ENCODE results near the gene THAP5. TPM values are rescaled to one million over a fixed set of nuclear protein-coding genes. Genes with fewer than 3 reads are reported as not detected.
A peak's percentile ranks its signal among the peaks of the same experiment; 100 is the strongest.

THAP5 gene
- polyA plus RNA-seq, 1 donor (not counting 4 experiments of a cell fraction or from before 2014, with no cell fraction given) = 9.2 TPM

- no peaks in the 10 kb centered on the region for H3K9me3 ChIP-seq (ENCODE audit: control insufficient read depth, low read depth, low read length)
- DNase-seq (ENCODE audit: low read depth, low spot score) = no peak
- no peak for FAIRE-seq
Observed at GRCh38 chr7:108529341-108529740, 40.2 kb downstream of the THAP5 start.

GRCh38 chr7:108528183-108528712 lies 41.3 kb downstream of the THAP5 start:
- Histone ChIP-seq H3K9ac (ENCODE audit: control insufficient read depth, extremely low read depth, insufficient read depth, low read length) (no peak overlapping the region), H3K36me3 (ENCODE audit: control insufficient read depth in 2 of 2, extremely low read depth in 1 of 2, insufficient read depth in 2 of 2, low read length in 2 of 2) (no peaks in the 10 kb centered on the region), H3K9me3 (ENCODE audit: control insufficient read depth, low read depth, low read length) (no peaks in the 10 kb centered on the region), H3K4me1 (ENCODE audit: control insufficient read depth, extremely low read depth, insufficient read depth, low read length) (peaks cover 16% of the 10 kb centered on the region), H3K27ac (ENCODE audit: control insufficient read depth, insufficient read depth, low read length) (peak overlapping the region; percentile 50), H4K20me1 (ENCODE audit: control insufficient read depth, extremely low read depth, insufficient read depth, low read length) (no peaks in the 10 kb centered on the region), H3K9me1 (ENCODE audit: control insufficient read depth, extremely low read depth, insufficient read depth, low read length) (no peaks in the 10 kb centered on the region), H2AFZ (ENCODE audit: control insufficient read depth, low read length) (peak overlapping the region; percentile 43), H3K4me2 (ENCODE audit: control insufficient read depth, extremely low read depth, insufficient read depth, low read depth, low read length) (peak overlapping the region; percentile 68), H3K79me2 (ENCODE audit: control insufficient read depth, insufficient read depth, low read length) (peaks cover 16% of the 10 kb centered on the region), H3K4me3 (ENCODE audit: control insufficient read depth in 2 of 3, extremely low read depth in 1 of 3, insufficient read depth in 2 of 3, low read depth in 1 of 3, low read length in 3 of 3) (peak overlapping the region in 1 of 3 experiments; percentile 10), H3K27me3 (ENCODE audit: control insufficient read depth, extremely low read depth, insufficient read depth, low read length) (no peaks in the 10 kb centered on the region)
- dilution Hi-C loops (cut with MboI; ENCODE audit: extremely low pct_ligation_motif_present, low sequenced_read_pairs) = no loop called here
- DNase-seq (ENCODE audit: low read depth, low spot score) = no peak
- TF ChIP-seq, protein P1, sequence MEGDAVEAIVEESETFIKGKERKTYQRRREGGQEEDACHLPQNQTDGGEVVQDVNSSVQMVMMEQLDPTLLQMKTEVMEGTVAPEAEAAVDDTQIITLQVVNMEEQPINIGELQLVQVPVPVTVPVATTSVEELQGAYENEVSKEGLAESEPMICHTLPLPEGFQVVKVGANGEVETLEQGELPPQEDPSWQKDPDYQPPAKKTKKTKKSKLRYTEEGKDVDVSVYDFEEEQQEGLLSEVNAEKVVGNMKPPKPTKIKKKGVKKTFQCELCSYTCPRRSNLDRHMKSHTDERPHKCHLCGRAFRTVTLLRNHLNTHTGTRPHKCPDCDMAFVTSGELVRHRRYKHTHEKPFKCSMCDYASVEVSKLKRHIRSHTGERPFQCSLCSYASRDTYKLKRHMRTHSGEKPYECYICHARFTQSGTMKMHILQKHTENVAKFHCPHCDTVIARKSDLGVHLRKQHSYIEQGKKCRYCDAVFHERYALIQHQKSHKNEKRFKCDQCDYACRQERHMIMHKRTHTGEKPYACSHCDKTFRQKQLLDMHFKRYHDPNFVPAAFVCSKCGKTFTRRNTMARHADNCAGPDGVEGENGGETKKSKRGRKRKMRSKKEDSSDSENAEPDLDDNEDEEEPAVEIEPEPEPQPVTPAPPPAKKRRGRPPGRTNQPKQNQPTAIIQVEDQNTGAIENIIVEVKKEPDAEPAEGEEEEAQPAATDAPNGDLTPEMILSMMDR (optimal IDR thresholded peaks at IDR 0.05 in 1 of 3, IDR thresholded peaks at IDR 0.05 in 1 of 3, conservative IDR thresholded peaks at IDR 0.05 in 1 of 3; ENCODE audit: extremely low read depth in 1 of 3, insufficient read depth in 2 of 3, low read length in 3 of 3) = no peak
- no peak for TF ChIP-seq EZH2 (IDR thresholded peaks at IDR 0.05; ENCODE audit: low read length)
- FAIRE-seq = no peak

More at GRCh38 chr7:108529341-108529740, 40.2 kb downstream of the THAP5 start:
- Histone ChIP-seq H3K27me3 (ENCODE audit: control insufficient read depth, extremely low read depth, insufficient read depth, low read length) (no peaks in the 10 kb centered on the region), H2AFZ (ENCODE audit: control insufficient read depth, low read length) (peak overlapping the region; percentile 10), H3K9ac (ENCODE audit: control insufficient read depth, extremely low read depth, insufficient read depth, low read length) (no peak overlapping the region), H3K79me2 (ENCODE audit: control insufficient read depth, insufficient read depth, low read length) (peaks cover 5% of the 10 kb centered on the region), H3K9me1 (ENCODE audit: control insufficient read depth, extremely low read depth, insufficient read depth, low read length) (no peaks in the 10 kb centered on the region), H3K36me3 (ENCODE audit: control insufficient read depth in 2 of 2, extremely low read depth in 1 of 2, insufficient read depth in 2 of 2, low read length in 2 of 2) (no peaks in the 10 kb centered on the region), H3K4me3 (ENCODE audit: control insufficient read depth in 2 of 3, extremely low read depth in 1 of 3, insufficient read depth in 2 of 3, low read depth in 1 of 3, low read length in 3 of 3) (no peak overlapping the region), H3K27ac (ENCODE audit: control insufficient read depth, insufficient read depth, low read length) (no peak overlapping the region), H3K4me1 (ENCODE audit: control insufficient read depth, extremely low read depth, insufficient read depth, low read length) (peaks cover 15% of the 10 kb centered on the region), H3K4me2 (ENCODE audit: control insufficient read depth, extremely low read depth, insufficient read depth, low read depth, low read length) (no peak overlapping the region), H4K20me1 (ENCODE audit: control insufficient read depth, extremely low read depth, insufficient read depth, low read length) (no peaks in the 10 kb centered on the region)
- dilution Hi-C loops (cut with MboI; ENCODE audit: extremely low pct_ligation_motif_present, low sequenced_read_pairs) = no loop called here
- TF ChIP-seq EZH2 (IDR thresholded peaks at IDR 0.05; ENCODE audit: low read length) = no peak
- TF ChIP-seq, protein P1 (optimal IDR thresholded peaks at IDR 0.05 in 1 of 3, IDR thresholded peaks at IDR 0.05 in 1 of 3, conservative IDR thresholded peaks at IDR 0.05 in 1 of 3; ENCODE audit: extremely low read depth in 1 of 3, insufficient read depth in 2 of 3, low read length in 3 of 3) = no peak
